Upper lobe of left lung (tissue), 4 donors: ENCODE results near the gene CCL3.

Experiments
- CTCF ChIP-seq, 6 experiments: fragments of 450-650 bp in 4 of 6; fragments of 200-600 bp in 2 of 6; sonication (generic) in 2 of 6; IDR thresholded peaks; one replicate each; pipeline ENCODE4 v1.5.1; 2016 to 2019; ENCODE audit warnings: antibody characterized with exemption in 6 of 6
- EP300 ChIP-seq, 4 donors: sonication (generic); formaldehyde crosslinking; IDR thresholded peaks; one replicate each; pipeline ENCODE4 v1.5.1; 2017; ENCODE audit warnings: antibody characterized with exemption in 4 of 4, control low read depth in 2 of 4
- POLR2A ChIP-seq, 4 donors: fragments of 450-650 bp; IDR thresholded peaks; one replicate each; pipeline ENCODE4 v1.5.1; 2016 to 2017; ENCODE audit warnings: antibody characterized with exemption in 4 of 4, mild to moderate bottlenecking in 2 of 4
- POLR2AphosphoS5 ChIP-seq, 2 donors: sonication (generic); formaldehyde crosslinking; IDR thresholded peaks; one replicate each; pipeline ENCODE4 v1.5.1; 2017; ENCODE audit warnings: antibody characterized with exemption in 2 of 2

- TF ChIP-seq CTCF (IDR thresholded peaks at IDR 0.05) (no peak), POLR2AphosphoS5 (IDR thresholded peaks at IDR 0.05) (no peak), POLR2A (IDR thresholded peaks at IDR 0.05) (no peak), EP300 (IDR thresholded peaks at IDR 0.05) (no peak)
Observed at GRCh38 chr17:36133602-36134236, 43.8 kb upstream of the CCL3 start.
